Esophagus squamous epithelium (tissue), 5 donors: ENCODE results near the gene TOMM20. TPM values are rescaled to one million over a fixed set of nuclear protein-coding genes. Genes with fewer than 3 reads are reported as not detected.

Source experiments
- DNase-seq: peaks from one replicate; lab custom pipeline; 2025; lab: John Stamatoyannopoulos, UW
- H3K27ac ChIP-seq, 4 donors: fragments of 200-600 bp; sonication (generic); one replicate each; pipeline ENCODE4 v1.5.1; 2016 to 2019; ENCODE audit warnings: mild to moderate bottlenecking in 1 of 4
- H3K27me3 ChIP-seq, 4 donors: fragments of 200-600 bp; sonication (generic); 1 replicate in 3 of 4; 2 replicates in 1 of 4; pipeline versions ENCODE4 v1.5.1 to v1.6.0; 2017 to 2021; ENCODE audit warnings: antibody characterized with exemption in 1 of 4
- H3K36me3 ChIP-seq, 3 donors: fragments of 200-600 bp; sonication (generic); one replicate each; pipeline ENCODE4 v1.5.1; 2016 to 2019
- H3K4me1 ChIP-seq, 3 donors: fragments of 200-600 bp; sonication (generic); one replicate each; pipeline ENCODE4 v1.5.1; 2017 to 2019
- H3K4me3 ChIP-seq, 4 donors: fragments of 200-600 bp; sonication (generic); 1 replicate in 3 of 4; 2 replicates in 1 of 4; pipeline ENCODE4 v1.5.1; 2016 to 2019; ENCODE audit warnings: mild to moderate bottlenecking in 2 of 4, moderate library complexity in 1 of 4
- H3K9me3 ChIP-seq, 3 donors: fragments of 200-600 bp; sonication (generic); one replicate each; pipeline ENCODE4 v1.5.1; 2016 to 2019
- POLR2A ChIP-seq, 4 donors: fragments of 450-650 bp; IDR thresholded peaks; one replicate each; pipeline ENCODE4 v1.6.1; 2017; ENCODE audit warnings: antibody characterized with exemption in 4 of 4, mild to moderate bottlenecking in 4 of 4, moderate library complexity in 3 of 4
- WGBS, 2 donors: methylation state at CpG; one replicate each; pipeline ENCODE4 v1.1.5; 2018; 5-methylcytosine and 5-hydroxymethylcytosine counted together
- intact Hi-C: fragments of 100-400 bp; cut with DNase I; formaldehyde crosslinking; loops from one replicate; pipeline ENCODE4 v1.15.0; 2022
- total RNA-seq, 4 donors: library from RNA; depleted of rRNA; stranded (reverse); fragments of >200 nt; gene quantifications; one replicate each; pipeline ENCODE4 v1.1.0, GENCODE V29; 2016
- TF ChIP-seq, protein P1 (sequence below), 6 experiments: fragments of 450-650 bp in 4 of 6; fragments of 200-600 bp in 2 of 6; sonication (generic) in 2 of 6; IDR thresholded peaks; one replicate each; pipeline ENCODE4 v1.5.1; 2016 to 2019; ENCODE audit warnings: antibody characterized with exemption in 6 of 6, mild to moderate bottlenecking in 4 of 6, moderate library complexity in 4 of 6
- donor health status: DM: yes; HTN: yes; CAD: no.

Gene TOMM20
- total RNA-seq, 4 donors from 2014 or later, result 36.4 to 117 (median 84.1) TPM

GRCh38 chr1:235129774-235130570 lies 1.3 kb upstream of the TOMM20 start:
- peaks cover 6 to 38% (median 16%) of the 10 kb centered on the region in 3 donors for H3K4me1 ChIP-seq
- no peaks in the 10 kb centered on the region for H3K9me3 ChIP-seq
- intact Hi-C loops, result no loop called here
- H3K27me3 ChIP-seq, result no peaks in the 10 kb centered on the region
- peaks cover 0 to 60% (median 2%) of the 10 kb centered on the region in 3 donors for H3K36me3 ChIP-seq
- no peak overlapping the region for H3K27ac ChIP-seq
- H3K4me3 ChIP-seq, result no peak overlapping the region
- TF ChIP-seq, protein P1, sequence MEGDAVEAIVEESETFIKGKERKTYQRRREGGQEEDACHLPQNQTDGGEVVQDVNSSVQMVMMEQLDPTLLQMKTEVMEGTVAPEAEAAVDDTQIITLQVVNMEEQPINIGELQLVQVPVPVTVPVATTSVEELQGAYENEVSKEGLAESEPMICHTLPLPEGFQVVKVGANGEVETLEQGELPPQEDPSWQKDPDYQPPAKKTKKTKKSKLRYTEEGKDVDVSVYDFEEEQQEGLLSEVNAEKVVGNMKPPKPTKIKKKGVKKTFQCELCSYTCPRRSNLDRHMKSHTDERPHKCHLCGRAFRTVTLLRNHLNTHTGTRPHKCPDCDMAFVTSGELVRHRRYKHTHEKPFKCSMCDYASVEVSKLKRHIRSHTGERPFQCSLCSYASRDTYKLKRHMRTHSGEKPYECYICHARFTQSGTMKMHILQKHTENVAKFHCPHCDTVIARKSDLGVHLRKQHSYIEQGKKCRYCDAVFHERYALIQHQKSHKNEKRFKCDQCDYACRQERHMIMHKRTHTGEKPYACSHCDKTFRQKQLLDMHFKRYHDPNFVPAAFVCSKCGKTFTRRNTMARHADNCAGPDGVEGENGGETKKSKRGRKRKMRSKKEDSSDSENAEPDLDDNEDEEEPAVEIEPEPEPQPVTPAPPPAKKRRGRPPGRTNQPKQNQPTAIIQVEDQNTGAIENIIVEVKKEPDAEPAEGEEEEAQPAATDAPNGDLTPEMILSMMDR (IDR thresholded peaks at IDR 0.05), result no peak
- WGBS, 2 donors, result 75 to 89% methylated on average over 3 to 4 of the region's 4 CpGs
- no peak for DNase-seq

DNA sequence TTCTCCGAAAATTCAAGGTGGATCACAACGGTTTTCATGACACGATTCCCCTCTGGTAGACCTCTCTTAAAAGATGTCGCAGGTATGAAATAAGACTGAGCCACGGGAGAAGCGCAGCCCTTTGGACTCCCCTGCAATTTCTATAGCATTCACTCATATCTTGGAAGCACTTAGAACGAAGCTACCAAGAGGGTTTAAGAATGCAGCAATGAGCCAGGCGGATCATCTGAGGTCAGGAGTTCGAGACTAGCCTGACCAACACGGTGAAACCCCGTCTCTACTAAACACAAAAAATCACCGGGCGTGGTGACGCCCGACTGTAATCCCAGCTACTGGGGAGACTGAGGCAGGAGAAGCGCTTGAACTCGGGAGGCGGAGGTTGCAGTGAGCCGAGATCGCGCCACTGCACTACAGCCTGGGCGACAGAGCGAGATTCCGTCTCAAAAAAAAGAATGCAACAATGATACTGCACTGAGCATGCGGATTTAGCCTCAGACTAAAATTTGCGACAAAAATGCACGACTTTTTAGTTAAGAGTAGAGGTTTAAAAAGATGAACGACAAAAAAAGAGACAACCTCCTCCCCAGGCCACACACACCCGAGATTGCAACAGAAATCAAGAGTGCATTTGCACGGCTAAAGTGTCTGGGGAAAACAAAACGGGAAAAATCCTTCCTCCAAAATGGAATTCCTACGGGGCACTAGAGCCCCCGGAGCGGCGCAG lies 743 bp downstream of the TOMM20 start:
- H3K9me3 ChIP-seq, result no peaks in the 10 kb centered on the region
- H3K27ac ChIP-seq, result peak overlapping the region; percentile 90 to 97 (median 94)
- H3K4me3 ChIP-seq, result peak overlapping the region; percentile 73 to 97 (median 94)
- TF ChIP-seq, protein P1 (IDR thresholded peaks at IDR 0.05), result no peak
- no peak for TF ChIP-seq POLR2A (IDR thresholded peaks at IDR 0.05)
- peaks cover 0 to 39% (median 0%) of the 10 kb centered on the region in 3 donors for H3K36me3 ChIP-seq
- H3K27me3 ChIP-seq, result no peaks in the 10 kb centered on the region
- intact Hi-C loops, result no loop called here
- H3K4me1 ChIP-seq, result peaks cover 6 to 59% (median 18%) of the 10 kb centered on the region in 3 donors
- DNase-seq, result no peak
- 0 to 1% methylated on average over 23 to 34 of the region's 35 CpGs for WGBS, 2 donors

DNA sequence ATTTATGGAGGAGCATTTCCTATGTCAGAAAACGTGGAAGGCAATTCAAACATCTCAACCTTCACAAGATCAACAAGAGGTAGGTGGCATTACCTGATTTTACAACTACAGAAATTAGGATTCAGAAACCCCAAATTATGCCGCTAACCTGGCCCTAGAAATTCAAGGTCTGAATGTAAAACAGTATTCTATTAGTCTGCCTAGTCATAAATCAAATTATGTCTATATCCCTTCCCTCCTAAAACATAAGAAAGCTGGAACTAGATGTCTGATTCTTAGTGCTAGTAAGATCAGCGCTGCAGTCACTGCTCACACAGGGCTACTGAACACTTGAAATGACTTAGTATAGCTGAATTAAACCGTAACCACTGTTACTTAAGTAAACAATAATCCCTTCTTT lies 1.4 kb downstream of the TOMM20 start:
- Histone ChIP-seq H3K27me3 (no peaks in the 10 kb centered on the region), H3K27ac (peak overlapping the region in 3 of 4 donors; percentile 90 to 97 (median 95)), H3K4me3 (peak overlapping the region; percentile 73 to 97 (median 94)), H3K9me3 (no peaks in the 10 kb centered on the region), H3K4me1 (peaks cover 6 to 66% (median 18%) of the 10 kb centered on the region in 3 donors), H3K36me3 (peaks cover 0 to 36% (median 0%) of the 10 kb centered on the region in 3 donors)
- intact Hi-C loops, result no loop called here
- no peak for TF ChIP-seq POLR2A (IDR thresholded peaks at IDR 0.05)
- TF ChIP-seq, protein P1 (IDR thresholded peaks at IDR 0.05), result no peak
- WGBS, 2 donors, result 14 to 20% methylated on average over 4 of the region's 4 CpGs
- no peak for DNase-seq

- no peak for DNase-seq
- H3K9me3 ChIP-seq, result no peaks in the 10 kb centered on the region
- peaks cover 0 to 44% (median 0%) of the 10 kb centered on the region in 3 donors for H3K36me3 ChIP-seq
- H3K27me3 ChIP-seq, result no peaks in the 10 kb centered on the region
- TF ChIP-seq, protein P1 (IDR thresholded peaks at IDR 0.05), result no peak
- no peak for TF ChIP-seq POLR2A (IDR thresholded peaks at IDR 0.05)
- H3K27ac ChIP-seq, result no peak overlapping the region
- H3K4me3 ChIP-seq, result no peak overlapping the region
- H3K4me1 ChIP-seq, result peaks cover 6 to 77% (median 21%) of the 10 kb centered on the region in 3 donors
- WGBS, 2 donors, result 48 to 54% methylated on average over 1 of the region's 1 CpG
- intact Hi-C loops, result no loop called here
Observed at GRCh38 chr1:235124665-235125064, 4.0 kb downstream of the TOMM20 start.

DNA sequence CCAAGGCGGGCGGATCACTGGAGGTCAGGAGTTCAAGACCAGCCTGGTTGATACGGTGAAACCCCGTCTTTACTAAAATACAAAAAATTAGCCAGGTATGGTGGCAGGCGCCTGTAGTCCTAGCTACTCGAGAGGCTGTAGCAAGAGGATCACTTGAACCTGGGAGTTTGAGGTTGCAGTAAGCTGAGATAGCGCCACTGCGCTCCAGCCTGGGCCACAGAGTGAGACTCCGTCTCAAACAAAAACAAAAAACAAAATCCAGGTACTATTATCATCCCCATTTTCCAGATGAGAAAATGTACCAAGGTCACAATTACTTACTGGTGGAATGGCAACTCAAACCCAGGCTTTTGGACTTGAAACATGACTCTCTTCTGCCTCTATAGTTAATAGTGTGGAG lies 4.5 kb downstream of the TOMM20 start:
- no peaks in the 10 kb centered on the region for H3K9me3 ChIP-seq
- DNase-seq, result no peak
- intact Hi-C loops, result no loop called here
- 87 to 97% methylated on average over 9 of the region's 9 CpGs for WGBS, 2 donors
- TF ChIP-seq, protein P1 (IDR thresholded peaks at IDR 0.05), result no peak
- TF ChIP-seq POLR2A (IDR thresholded peaks at IDR 0.05), result no peak
- H3K36me3 ChIP-seq, result peaks cover 0 to 50% (median 0%) of the 10 kb centered on the region in 3 donors
- no peak overlapping the region for H3K27ac ChIP-seq
- H3K27me3 ChIP-seq, result no peaks in the 10 kb centered on the region
- peaks cover 6 to 73% (median 19%) of the 10 kb centered on the region in 3 donors for H3K4me1 ChIP-seq
- no peak overlapping the region for H3K4me3 ChIP-seq
